Astrocyte (in vitro differentiated cells and primary cell): ENCODE data around the gene CDCA7. TPM values are rescaled to one million over a fixed set of nuclear protein-coding genes. Genes with fewer than 3 reads are reported as not detected.

ENCODE experiments used
- DNase-seq: peaks from one replicate; pipeline ENCODE4 v3.0.0-alpha.2; 2010; ENCODE audit warnings: low read depth
- FAIRE-seq: peaks from 2 replicates; lab custom pipeline; 2011; peaks lifted over from hg19 to GRCh38; lab: Jason Lieb, UNC
- H2AFZ ChIP-seq: 2 replicates; pipeline ENCODE4 v1.6.0; 2012; ENCODE audit warnings: low read depth, low read length, inconsistent platforms
- H3K27ac ChIP-seq: 2 replicates; pipeline ENCODE4 v1.5.1; 2011; ENCODE audit warnings: low read depth, low read length, inconsistent platforms
- H3K27me3 ChIP-seq: 2 replicates; pipeline ENCODE4 v1.6.0; 2011; ENCODE audit warnings: low read length, inconsistent platforms; ENCODE audit not compliant: insufficient read depth
- H3K36me3 ChIP-seq: 2 replicates; pipeline ENCODE4 v1.5.1; 2011; ENCODE audit warnings: low read length, inconsistent platforms; ENCODE audit not compliant: insufficient read depth
- H3K4me1 ChIP-seq: 2 replicates; pipeline ENCODE4 v1.5.1; 2011; ENCODE audit warnings: low read length, inconsistent platforms; ENCODE audit not compliant: insufficient read depth
- H3K4me2 ChIP-seq: 2 replicates; pipeline ENCODE4 v1.6.0; 2012; ENCODE audit warnings: low read length, inconsistent platforms
- H3K4me3 ChIP-seq: 2 replicates; pipeline ENCODE4 v1.5.1; 2011; ENCODE audit warnings: low read depth, mild to moderate bottlenecking, low read length, inconsistent platforms; ENCODE audit not compliant: insufficient read depth
- H3K79me2 ChIP-seq: 2 replicates; pipeline ENCODE4 v1.6.0; 2012; ENCODE audit warnings: mild to moderate bottlenecking, low read length, inconsistent platforms; ENCODE audit not compliant: insufficient read depth
- H3K9ac ChIP-seq: 2 replicates; pipeline ENCODE4 v1.6.0; 2012; ENCODE audit warnings: mild to moderate bottlenecking, low read length, inconsistent platforms
- H3K9me3 ChIP-seq: 2 replicates; pipeline ENCODE4 v1.5.1; 2012; ENCODE audit warnings: low read depth, mild to moderate bottlenecking, low read length, inconsistent platforms; ENCODE audit not compliant: insufficient read depth
- H4K20me1 ChIP-seq: 2 replicates; pipeline ENCODE4 v1.6.0; 2012; ENCODE audit warnings: low read length, inconsistent platforms; ENCODE audit not compliant: insufficient read depth
- H3K27ac Mint-ChIP-seq: one replicate; pipeline ENCODE4 v1.8.0; 2021; ENCODE audit warnings: mild to moderate bottlenecking, mixed read lengths; ENCODE audit not compliant: unreplicated experiment
- H3K27me3 Mint-ChIP-seq: one replicate; pipeline ENCODE4 v1.8.0; 2021; ENCODE audit warnings: low read depth, mixed read lengths; ENCODE audit not compliant: unreplicated experiment
- H3K36me3 Mint-ChIP-seq: one replicate; pipeline ENCODE4 v1.8.0; 2021; ENCODE audit warnings: low read depth, mixed read lengths; ENCODE audit not compliant: unreplicated experiment
- H3K4me1 Mint-ChIP-seq: one replicate; pipeline ENCODE4 v1.8.0; 2021; ENCODE audit warnings: low read depth, mixed read lengths; ENCODE audit not compliant: unreplicated experiment
- H3K4me3 Mint-ChIP-seq: one replicate; pipeline ENCODE4 v1.8.0; 2021; ENCODE audit warnings: mild to moderate bottlenecking, moderate library complexity, mixed read lengths; ENCODE audit not compliant: unreplicated experiment
- H3K9me3 Mint-ChIP-seq: one replicate; pipeline ENCODE4 v1.8.0; 2021; ENCODE audit warnings: mild to moderate bottlenecking, mixed read lengths; ENCODE audit not compliant: unreplicated experiment
- CTCF ChIP-seq: IDR thresholded peaks from 2 replicates; pipeline ENCODE4 v1.5.1; 2011; ENCODE audit warnings: low read depth, mild to moderate bottlenecking, inconsistent platforms, low read length, moderate library complexity; ENCODE audit not compliant: insufficient read depth
- EZH2 ChIP-seq: IDR thresholded peaks from 2 replicates; pipeline ENCODE4 v1.6.1; 2012; ENCODE audit warnings: mild to moderate bottlenecking, low read length, inconsistent platforms; ENCODE audit not compliant: insufficient read depth
- total RNA-seq: library from RNA; stranded (reverse); gene quantifications from 2 replicates; pipeline ENCODE4 v1.2.1, GENCODE V29; 2021

CDCA7 gene
- total RNA-seq, 1 donor from 2014 or later = 5.3 TPM

- H2AFZ ChIP-seq = peak overlapping the region; percentile 97
- peaks cover 6% of the 10 kb centered on the region for H3K36me3 Mint-ChIP-seq
- peaks cover 10% of the 10 kb centered on the region for H3K27me3 Mint-ChIP-seq
Observed at GRCh38 chr2:173355132-173355865, 627 bp downstream of the CDCA7 start.

GRCh38 chr2:173355866-173356508 lies 1.3 kb downstream of the CDCA7 start:
- Mint-ChIP-seq H3K4me1 (no peaks in the 10 kb centered on the region), H3K36me3 (peaks cover 6% of the 10 kb centered on the region), H3K27me3 (peaks cover 8% of the 10 kb centered on the region), H3K4me3 (peak overlapping the region; percentile 91), H3K27ac (peak overlapping the region; percentile 64), H3K9me3 (peaks cover 2% of the 10 kb centered on the region)
- no peak for FAIRE-seq
- Histone ChIP-seq H3K4me3 (peak overlapping the region; percentile 81), H3K27me3 (peaks cover 9% of the 10 kb centered on the region), H2AFZ (peak overlapping the region; percentile 66), H3K9ac (peak overlapping the region; percentile 85), H3K79me2 (peaks cover 14% of the 10 kb centered on the region), H3K9me3 (no peaks in the 10 kb centered on the region), H3K36me3 (no peaks in the 10 kb centered on the region), H3K27ac (no peak overlapping the region), H3K4me1 (peaks cover 12% of the 10 kb centered on the region), H4K20me1 (no peaks in the 10 kb centered on the region), H3K4me2 (peak overlapping the region; percentile 99)
- DNase-seq = no peak
- TF ChIP-seq EZH2 = no peak
- TF ChIP-seq CTCF = no peak

More at GRCh38 chr2:173355132-173355865, 627 bp downstream of the CDCA7 start:
- DNase-seq (peak; percentile 48), FAIRE-seq (no peak)
- no peaks in the 10 kb centered on the region for H3K9me3 ChIP-seq
- H3K79me2 ChIP-seq = peaks cover 14% of the 10 kb centered on the region
- peaks cover 9% of the 10 kb centered on the region for H3K27me3 ChIP-seq
- H4K20me1 ChIP-seq = no peaks in the 10 kb centered on the region
- TF ChIP-seq EZH2 = no peak
- TF ChIP-seq CTCF = no peak
- peak overlapping the region; percentile 91 for H3K4me3 Mint-ChIP-seq
- H3K9me3 Mint-ChIP-seq = peaks cover 2% of the 10 kb centered on the region
- peaks cover 12% of the 10 kb centered on the region for H3K4me1 ChIP-seq
- H3K4me2 ChIP-seq = peak overlapping the region; percentile 99
- peak overlapping the region; percentile 64 for H3K27ac Mint-ChIP-seq
- peak overlapping the region; percentile 86 for H3K27ac ChIP-seq
- H3K4me1 Mint-ChIP-seq = no peaks in the 10 kb centered on the region
- H3K9ac ChIP-seq = peak overlapping the region; percentile 85
- no peaks in the 10 kb centered on the region for H3K36me3 ChIP-seq
- peak overlapping the region; percentile 81 for H3K4me3 ChIP-seq
